ENCODE measurements around the gene KIN. TPM values are rescaled to one million over a fixed set of nuclear protein-coding genes. Genes with fewer than 3 reads are reported as not detected.

The KIN gene
- total RNA-seq, 1 experiment from 2014 or later = 8.4 TPM

DNA sequence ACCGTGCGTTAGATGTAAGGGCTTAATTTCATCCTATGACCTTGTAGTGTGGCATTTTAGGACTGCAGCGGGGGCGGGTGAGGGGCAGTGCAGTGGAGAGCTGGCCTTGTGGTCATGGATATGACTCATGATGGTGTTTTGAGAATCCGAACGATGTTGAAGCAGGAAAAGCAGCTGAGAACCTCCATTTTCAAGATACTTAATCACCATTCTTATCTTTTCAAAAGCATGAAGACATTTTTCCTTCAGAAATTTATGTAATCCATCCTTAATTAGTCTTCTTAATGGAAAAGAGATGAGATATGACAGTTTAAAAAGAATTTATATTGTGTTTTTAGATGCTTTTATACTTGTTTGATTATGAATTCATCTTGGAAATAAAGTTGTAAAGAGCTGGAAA, 9.8 kb upstream of the KIN start:
- Histone ChIP-seq H3K9me3 (ENCODE audit: control insufficient read depth, insufficient read depth, low read depth, low read length) (no peaks in the 10 kb centered on the region), H3K27ac (ENCODE audit: low read length) (no peak overlapping the region; the same call in 1 of the 2 replicates), H3K4me1 (ENCODE audit: control insufficient read depth, insufficient read depth, low read length) (peaks cover 3% of the 10 kb centered on the region), H3K4me3 (ENCODE audit: low read depth in 2 of 2, low read length in 2 of 2) (no peak overlapping the region), H3K27me3 (ENCODE audit: control insufficient read depth, insufficient read depth, low read length) (no peaks in the 10 kb centered on the region), H3K36me3 (ENCODE audit: control insufficient read depth, insufficient read depth, low read length) (peaks cover 18% of the 10 kb centered on the region)
- TF ChIP-seq TCF7L2 (IDR thresholded peaks at IDR 0.05; ENCODE audit: low read depth, low read length) (no peak), POLR2AphosphoS5 (IDR thresholded peaks at IDR 0.05; ENCODE audit: low read depth, low read length) (no peak), SIN3A (IDR thresholded peaks at IDR 0.05; ENCODE audit: borderline replicate concordance, insufficient read depth, low read depth, low read length) (no peak)
- TF ChIP-seq, protein P1, sequence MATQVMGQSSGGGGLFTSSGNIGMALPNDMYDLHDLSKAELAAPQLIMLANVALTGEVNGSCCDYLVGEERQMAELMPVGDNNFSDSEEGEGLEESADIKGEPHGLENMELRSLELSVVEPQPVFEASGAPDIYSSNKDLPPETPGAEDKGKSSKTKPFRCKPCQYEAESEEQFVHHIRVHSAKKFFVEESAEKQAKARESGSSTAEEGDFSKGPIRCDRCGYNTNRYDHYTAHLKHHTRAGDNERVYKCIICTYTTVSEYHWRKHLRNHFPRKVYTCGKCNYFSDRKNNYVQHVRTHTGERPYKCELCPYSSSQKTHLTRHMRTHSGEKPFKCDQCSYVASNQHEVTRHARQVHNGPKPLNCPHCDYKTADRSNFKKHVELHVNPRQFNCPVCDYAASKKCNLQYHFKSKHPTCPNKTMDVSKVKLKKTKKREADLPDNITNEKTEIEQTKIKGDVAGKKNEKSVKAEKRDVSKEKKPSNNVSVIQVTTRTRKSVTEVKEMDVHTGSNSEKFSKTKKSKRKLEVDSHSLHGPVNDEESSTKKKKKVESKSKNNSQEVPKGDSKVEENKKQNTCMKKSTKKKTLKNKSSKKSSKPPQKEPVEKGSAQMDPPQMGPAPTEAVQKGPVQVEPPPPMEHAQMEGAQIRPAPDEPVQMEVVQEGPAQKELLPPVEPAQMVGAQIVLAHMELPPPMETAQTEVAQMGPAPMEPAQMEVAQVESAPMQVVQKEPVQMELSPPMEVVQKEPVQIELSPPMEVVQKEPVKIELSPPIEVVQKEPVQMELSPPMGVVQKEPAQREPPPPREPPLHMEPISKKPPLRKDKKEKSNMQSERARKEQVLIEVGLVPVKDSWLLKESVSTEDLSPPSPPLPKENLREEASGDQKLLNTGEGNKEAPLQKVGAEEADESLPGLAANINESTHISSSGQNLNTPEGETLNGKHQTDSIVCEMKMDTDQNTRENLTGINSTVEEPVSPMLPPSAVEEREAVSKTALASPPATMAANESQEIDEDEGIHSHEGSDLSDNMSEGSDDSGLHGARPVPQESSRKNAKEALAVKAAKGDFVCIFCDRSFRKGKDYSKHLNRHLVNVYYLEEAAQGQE (IDR thresholded peaks at IDR 0.05; ENCODE audit: insufficient read depth in 1 of 2, low read depth in 2 of 2, low read length in 1 of 2) = no peak
- TF ChIP-seq, protein P2, sequence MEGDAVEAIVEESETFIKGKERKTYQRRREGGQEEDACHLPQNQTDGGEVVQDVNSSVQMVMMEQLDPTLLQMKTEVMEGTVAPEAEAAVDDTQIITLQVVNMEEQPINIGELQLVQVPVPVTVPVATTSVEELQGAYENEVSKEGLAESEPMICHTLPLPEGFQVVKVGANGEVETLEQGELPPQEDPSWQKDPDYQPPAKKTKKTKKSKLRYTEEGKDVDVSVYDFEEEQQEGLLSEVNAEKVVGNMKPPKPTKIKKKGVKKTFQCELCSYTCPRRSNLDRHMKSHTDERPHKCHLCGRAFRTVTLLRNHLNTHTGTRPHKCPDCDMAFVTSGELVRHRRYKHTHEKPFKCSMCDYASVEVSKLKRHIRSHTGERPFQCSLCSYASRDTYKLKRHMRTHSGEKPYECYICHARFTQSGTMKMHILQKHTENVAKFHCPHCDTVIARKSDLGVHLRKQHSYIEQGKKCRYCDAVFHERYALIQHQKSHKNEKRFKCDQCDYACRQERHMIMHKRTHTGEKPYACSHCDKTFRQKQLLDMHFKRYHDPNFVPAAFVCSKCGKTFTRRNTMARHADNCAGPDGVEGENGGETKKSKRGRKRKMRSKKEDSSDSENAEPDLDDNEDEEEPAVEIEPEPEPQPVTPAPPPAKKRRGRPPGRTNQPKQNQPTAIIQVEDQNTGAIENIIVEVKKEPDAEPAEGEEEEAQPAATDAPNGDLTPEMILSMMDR (IDR thresholded peaks at IDR 0.05) = no peak
- DNase-seq (ENCODE audit: low read depth, low spot score) (no peak), ATAC-seq (peak; percentile 77; the same call in 1 of the 2 replicates)
- no TSS peak for BruUV-seq (replicated peaks)
- POLR2A ChIA-PET = no interaction called here
- intact Hi-C loops (cut with micrococcal nuclease; ENCODE audit: unreplicated experiment) = no loop called here
- CTCF ChIA-PET = no interaction called here
- in situ Hi-C loops (cut with HindIII; ENCODE audit: low pct_unique_long_range_greater_than_20kb, low sequenced_read_pairs) = no loop called here

DNA sequence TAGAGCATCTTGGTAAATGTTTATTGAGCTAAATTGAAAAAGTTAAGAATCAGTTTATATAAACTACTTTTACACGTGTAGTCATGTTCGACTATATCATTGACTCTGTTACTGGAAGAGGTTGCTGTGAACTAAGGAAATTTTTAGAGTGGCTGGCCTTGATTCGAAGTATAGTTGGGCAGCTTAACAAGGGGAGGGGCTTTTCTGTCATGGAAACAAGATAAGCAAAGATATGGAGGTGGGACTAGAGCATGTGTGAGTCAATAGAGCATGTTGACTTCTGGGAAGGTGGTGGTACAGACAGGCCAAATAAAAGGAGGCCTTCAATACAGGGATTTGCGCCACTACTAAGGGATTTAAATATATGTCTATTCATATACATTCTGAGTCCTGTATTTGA, 7.8 kb upstream of the KIN start:
- peaks cover 6% of the 10 kb centered on the region for H3K36me3 ChIP-seq (ENCODE audit: control insufficient read depth, insufficient read depth, low read length)
- CTCF ChIA-PET = no interaction called here
- POLR2A ChIA-PET = no interaction called here

More for the DNA sequence above, 7.8 kb upstream of the KIN start:
- H3K27ac ChIP-seq (ENCODE audit: low read length) = no peak overlapping the region
- no peak overlapping the region for H3K4me3 ChIP-seq (ENCODE audit: low read depth in 2 of 2, low read length in 2 of 2)
- TF ChIP-seq POLR2AphosphoS5 (IDR thresholded peaks at IDR 0.05; ENCODE audit: low read depth, low read length) (no peak), SIN3A (IDR thresholded peaks at IDR 0.05; ENCODE audit: borderline replicate concordance, insufficient read depth, low read depth, low read length) (no peak), TCF7L2 (IDR thresholded peaks at IDR 0.05; ENCODE audit: low read depth, low read length) (no peak)
- TF ChIP-seq, protein P2 (IDR thresholded peaks at IDR 0.05) = no peak
- TF ChIP-seq, protein P1 (IDR thresholded peaks at IDR 0.05; ENCODE audit: insufficient read depth in 1 of 2, low read depth in 2 of 2, low read length in 1 of 2) = no peak
- intact Hi-C loops (cut with micrococcal nuclease; ENCODE audit: unreplicated experiment) (no loop called here), in situ Hi-C loops (cut with HindIII; ENCODE audit: low pct_unique_long_range_greater_than_20kb, low sequenced_read_pairs) (no loop called here)
- no peaks in the 10 kb centered on the region for H3K27me3 ChIP-seq (ENCODE audit: control insufficient read depth, insufficient read depth, low read length)
- no peak for ATAC-seq
- DNase-seq (ENCODE audit: low read depth, low spot score) = no peak
- H3K9me3 ChIP-seq (ENCODE audit: control insufficient read depth, insufficient read depth, low read depth, low read length) = no peaks in the 10 kb centered on the region
- no TSS peak for BruUV-seq (replicated peaks)
- peaks cover 3% of the 10 kb centered on the region for H3K4me1 ChIP-seq (ENCODE audit: control insufficient read depth, insufficient read depth, low read length)

Data from Panc1 (cell line).